OCI-M2 (cell line): Measurements from ENCODE around the gene CENPP.

Experiments used
- DNase-seq: peaks from one replicate; lab custom pipeline; 2025; ENCODE audit not compliant: unreplicated experiment; lab: John Stamatoyannopoulos, UW

Gene CENPP

DNA sequence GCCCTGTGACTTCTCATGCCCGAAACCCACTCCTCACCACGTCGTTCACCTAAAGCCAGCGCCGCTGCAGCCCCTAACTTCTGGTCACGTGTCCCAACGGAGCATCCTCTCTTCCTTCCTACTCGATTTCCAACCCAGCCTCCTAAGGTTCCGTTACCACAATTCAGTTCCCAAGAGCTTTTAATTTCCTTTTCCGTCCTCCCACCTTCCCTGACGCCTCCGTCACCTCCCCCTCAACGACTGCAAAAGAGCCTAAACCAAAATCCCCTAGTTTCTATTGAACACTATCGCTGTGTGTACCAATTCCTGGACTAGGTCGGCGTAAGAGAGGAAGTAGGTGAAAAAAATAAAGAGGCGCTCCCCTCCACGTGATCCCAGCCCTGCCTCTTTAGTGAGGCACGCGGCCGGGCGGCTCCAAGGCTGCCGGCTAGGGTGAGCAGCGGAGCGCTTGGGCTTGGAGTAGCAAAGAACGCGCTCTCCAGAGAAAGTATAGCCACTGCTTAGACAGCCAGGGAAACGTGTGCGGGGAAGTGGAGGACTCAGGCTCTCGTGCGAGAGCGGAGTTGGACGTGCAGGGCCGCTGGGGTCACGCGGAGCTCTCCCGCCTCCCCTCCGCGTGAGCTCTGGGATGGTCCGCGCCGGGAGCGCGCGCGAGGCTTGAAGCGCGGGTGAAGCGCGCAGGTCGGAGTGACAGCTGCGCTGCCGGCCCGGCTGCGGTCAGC lies at the start of gene CENPP, which contains the start of gene NOL8:
Gene CENPP, plus strand, starts transcription at position 685 of the 722 bp plus-strand sequence.
Gene NOL8, minus strand, starts transcription at position 82 of the 722 bp plus-strand sequence. CDS start 1,189 bp downstream, outside the sequence.
- peak; percentile 17 for DNase-seq

DNA sequence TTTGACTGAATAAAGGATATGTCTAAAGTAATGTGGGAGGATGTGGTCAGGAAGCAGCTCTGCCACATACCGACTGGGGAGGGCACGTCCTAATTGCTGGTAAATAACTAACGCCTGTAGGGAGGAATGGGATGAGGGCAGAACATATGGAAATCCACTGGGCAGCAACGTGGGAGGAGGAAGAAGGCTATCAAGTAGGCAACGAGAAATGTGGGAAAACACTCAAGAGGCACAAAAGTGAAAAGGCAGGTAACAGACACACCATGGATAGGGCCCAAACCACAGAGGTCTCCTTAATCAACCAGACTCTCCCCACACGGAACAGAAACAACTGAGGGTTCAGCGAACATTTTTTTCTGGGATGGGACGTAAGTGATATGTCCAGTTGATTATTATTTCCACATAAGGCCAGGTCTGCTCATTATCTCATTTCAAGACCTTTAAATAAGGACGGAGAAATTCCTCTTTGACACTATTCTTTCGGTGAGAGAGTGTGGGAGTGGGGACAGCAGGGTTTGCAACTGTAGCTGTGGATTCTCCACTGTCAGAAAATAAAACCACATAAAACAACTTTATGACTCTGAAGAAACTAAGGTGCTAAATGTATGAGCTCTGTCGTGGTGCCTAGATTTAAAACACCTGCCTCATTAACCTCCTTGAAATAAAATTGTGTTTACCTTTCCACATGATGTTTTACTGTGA lies 49.3 kb upstream of the CENPP start:
- no peak for DNase-seq

DNA sequence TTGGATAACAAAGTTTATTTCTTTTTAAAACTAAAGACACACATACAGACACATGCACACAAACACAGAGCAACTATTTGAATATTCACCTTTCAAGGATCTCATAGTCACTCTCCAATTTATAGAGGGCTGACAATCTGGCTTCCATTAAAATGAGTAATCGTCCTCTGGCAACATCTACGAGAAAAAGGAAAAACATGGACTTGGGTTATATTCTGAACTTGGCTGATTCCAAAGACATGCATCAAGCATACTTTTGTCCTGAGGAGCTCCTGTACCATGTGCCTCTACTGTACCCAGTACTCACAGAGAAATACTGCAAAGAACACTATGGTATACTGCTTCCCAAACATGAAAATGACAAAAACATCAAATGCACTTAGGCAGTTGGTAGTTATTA lies 47.6 kb upstream of the CENPP start:
- DNase-seq: no peak

DNA sequence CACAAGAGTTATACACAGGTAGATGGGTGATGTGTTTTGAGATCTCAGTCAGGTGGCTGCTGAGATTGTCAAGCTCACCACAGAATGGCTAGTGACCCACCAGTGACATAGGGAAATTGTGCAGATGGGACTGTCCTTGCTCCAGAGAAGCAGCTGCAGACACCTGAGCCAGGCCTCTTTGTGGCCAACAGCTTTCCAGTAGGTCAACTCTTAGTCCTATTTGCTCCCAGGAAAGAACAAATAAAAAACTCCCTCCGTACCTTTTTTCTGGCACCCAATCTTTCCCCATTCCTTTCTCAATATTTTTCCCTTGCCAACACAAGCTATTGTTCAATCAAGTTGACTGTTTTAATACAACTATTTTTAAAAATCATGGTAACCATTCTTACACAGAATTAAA lies 46.5 kb upstream of the CENPP start:
- DNase-seq: no peak

GRCh38 chr9:92289708-92290390 lies 35.9 kb upstream of the CENPP start:
- no peak for DNase-seq

GRCh38 chr9:92290785-92291429 lies 34.8 kb upstream of the CENPP start:
- no peak for DNase-seq

GRCh38 chr9:92291577-92291976 lies 34.2 kb upstream of the CENPP start:
- DNase-seq: no peak

GRCh38 chr9:92292338-92293074 lies 33.2 kb upstream of the CENPP start:
- no peak for DNase-seq

- DNase-seq: no peak
Observed at GRCh38 chr9:92293075-92293354, 32.7 kb upstream of the CENPP start.

DNA sequence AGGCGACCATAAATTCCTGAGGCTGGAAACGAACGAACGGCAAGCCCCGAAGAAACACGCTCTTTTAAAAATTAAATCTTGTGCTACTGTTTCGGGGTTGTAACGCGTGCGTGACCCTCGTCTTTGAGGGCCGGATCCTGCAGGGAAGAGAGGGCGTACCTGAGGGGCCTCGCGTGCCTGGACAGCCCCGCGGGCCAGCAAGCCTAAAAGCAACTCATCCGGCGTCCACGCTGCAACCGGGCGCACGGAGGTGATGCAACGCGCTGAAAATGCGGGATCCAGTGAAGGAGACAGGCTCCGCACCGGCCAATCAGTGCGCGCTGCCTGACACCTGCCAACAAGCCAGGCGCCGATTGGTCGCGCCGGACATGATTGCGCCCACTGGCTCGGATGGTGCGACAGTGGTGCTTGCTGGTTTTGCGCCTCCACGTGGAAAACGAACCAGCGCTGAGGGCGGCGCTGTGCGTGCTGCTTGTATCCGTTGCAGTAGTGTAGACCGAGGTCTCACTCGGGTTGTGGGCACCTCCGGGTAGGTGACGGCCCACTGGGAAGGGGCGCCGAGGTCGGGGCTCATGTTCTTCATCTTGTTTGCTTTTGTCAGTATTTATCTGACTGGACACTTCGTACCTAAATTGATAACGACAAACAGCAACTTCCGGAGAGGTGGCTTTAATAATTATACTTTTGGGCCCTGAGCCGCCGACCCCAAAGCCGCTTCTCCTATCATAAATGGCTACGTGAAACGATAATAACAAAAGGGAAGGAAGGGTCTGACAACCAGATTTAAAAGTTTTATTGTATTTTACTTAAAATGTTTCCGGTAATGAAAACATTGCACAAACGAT lies 32.1 kb upstream of the CENPP start, which contains the start of gene IARS1:
Gene IARS1, minus strand, starts transcription at position 246 of the 845 bp plus-strand sequence. CDS start 4,278 bp downstream, outside the sequence.
- peak; percentile 93 for DNase-seq

DNA sequence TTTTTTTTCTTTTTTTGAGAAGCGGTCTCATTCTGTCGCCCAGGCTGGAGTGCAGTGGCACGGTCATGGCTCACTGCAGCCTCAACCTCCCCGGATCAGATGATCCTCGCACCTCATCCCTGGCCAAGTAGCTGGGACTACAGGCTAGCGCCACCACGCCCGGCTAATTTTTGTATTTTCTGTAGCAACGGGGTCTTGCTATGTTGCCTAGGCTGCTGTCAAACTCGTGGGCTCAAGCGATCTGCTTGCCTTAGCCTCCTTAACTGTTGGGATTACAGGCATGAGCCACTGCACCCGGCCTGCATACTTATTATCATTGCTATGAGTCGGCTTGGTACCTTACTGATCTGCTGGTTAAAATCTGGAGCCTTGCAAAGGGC lies 31.5 kb upstream of the CENPP start:
- no peak for DNase-seq

- DNase-seq: peak; percentile 81
Observed at GRCh38 chr9:92295240-92295790, 30.4 kb upstream of the CENPP start.

DNA sequence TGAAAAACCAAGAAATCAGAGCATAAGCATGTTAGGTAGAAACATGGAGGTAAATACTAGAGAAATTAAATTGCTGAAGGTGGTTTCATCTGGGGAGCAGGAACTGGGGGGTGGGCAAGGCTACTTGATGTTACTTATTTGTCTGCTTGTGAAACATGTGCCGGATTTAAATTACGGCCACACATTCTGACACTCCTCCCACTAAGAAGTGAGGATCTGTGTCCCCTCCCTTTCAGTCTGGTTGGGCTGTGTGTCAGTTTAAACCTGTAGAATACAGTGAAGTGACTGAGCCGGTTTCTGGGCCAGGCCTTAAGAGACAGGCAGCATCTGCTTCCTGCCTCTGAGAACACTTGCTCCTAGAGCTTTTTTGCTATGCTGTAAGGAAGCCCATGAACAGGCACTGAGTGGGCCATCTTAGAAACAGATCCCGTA lies 29.9 kb upstream of the CENPP start:
- peak; percentile 43 for DNase-seq

DNA sequence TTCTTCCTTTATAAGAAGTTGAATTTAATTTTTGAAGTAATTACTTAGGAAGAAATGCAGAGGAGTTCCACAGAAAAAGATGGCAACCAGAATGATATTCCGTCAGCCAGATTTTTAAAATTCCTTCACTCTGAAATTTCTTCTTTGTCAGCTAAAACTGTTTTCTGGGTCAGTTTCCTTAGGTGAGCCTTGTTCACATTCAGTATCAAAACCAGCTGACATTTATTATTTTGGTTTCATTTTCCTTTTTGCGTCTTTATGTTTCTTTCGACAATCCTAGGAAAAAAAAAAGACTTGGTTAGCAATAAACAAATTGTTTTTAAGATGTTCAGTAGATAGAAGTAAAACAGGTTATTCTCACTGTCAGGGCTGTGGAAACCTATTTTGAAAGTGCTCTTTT lies 28.1 kb upstream of the CENPP start:
- DNase-seq: no peak

DNA sequence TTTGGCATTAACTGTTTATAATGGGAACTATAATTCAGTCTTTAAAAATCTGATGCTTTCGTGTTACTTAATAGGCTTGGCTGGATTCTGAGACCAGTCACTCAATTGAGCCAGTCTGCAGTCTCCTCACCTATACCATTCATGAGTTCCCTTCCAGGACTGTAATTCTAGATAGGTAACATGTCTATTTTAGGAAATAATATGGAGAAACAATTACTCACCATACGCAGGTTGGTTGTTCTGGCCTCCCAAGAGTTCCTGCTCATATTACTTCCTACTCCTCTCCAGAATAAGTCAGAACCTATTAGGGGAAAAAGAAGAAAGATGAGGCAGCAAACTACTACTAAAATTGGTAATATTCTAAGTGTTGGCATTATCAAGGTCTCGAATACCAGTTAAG lies 27.7 kb upstream of the CENPP start:
- DNase-seq: no peak

- DNase-seq: no peak
Observed at GRCh38 chr9:92299116-92299515, 26.6 kb upstream of the CENPP start.

- DNase-seq: no peak
Observed at GRCh38 chr9:92300936-92301335, 24.8 kb upstream of the CENPP start.

DNA sequence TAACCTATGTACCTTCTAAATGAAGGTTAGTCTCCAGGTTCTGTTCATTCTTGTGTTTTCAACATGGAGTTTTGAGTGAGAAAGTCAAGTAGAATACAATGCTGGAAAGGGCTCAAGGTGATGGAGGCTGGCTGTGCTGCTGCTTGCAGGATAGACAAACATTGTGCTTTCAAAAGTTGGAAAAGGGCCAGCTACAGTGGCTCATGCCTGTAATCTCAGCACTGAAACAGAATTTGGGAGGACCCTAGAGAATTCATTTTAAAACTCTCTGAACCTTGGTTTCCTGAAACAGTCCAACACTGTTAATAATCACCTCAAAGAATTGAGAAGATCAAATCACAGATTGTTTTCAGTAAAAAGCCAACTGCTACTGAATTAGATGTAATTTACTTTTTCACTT lies 16.9 kb upstream of the CENPP start:
- DNase-seq: no peak

DNA sequence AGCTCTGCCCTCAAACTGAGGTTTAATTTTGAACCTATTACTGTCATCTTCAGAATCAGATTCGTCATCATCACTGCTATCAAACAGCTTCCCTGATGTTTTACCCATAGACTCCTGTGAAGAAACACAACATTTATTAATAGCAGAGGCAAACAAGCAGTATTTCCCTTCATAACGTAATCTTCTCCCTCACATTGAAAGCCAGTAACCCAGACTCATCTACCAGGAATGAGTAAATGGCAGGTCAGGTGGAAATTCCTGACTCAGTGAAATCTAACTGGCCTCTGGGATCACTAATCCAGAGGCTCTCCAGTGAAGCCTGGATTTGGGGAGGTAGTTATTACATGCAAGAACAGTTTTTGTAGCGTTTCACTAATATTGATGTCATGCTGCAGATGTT lies 15.2 kb upstream of the CENPP start:
- DNase-seq: no peak
